HL-60 (cell line): ENCODE results near the gene TPM2.
A peak's percentile ranks its signal among the peaks of the same experiment; 100 is the strongest.

Experiments used
- DNase-seq, 2 experiments: peaks; one replicate each; pipeline ENCODE4 v3.0.0-alpha.2; 2010 to 2020; ENCODE audit warnings: low read depth in 1 of 2, low spot score in 1 of 2
- H3K27ac ChIP-seq: fragments of 250-450 bp; sonication (Bioruptor Pico); replicated peaks from 2 replicates; pipeline ENCODE4 v1.5.1; 2020; ENCODE audit warnings: mild to moderate bottlenecking, moderate library complexity
- H3K27me3 ChIP-seq: fragments of 250-450 bp; sonication (Bioruptor Pico); 2 replicates; pipeline ENCODE4 v1.5.1; 2021; ENCODE audit warnings: mild to moderate bottlenecking, moderate library complexity; ENCODE audit not compliant: insufficient read depth, poor library complexity, severe bottlenecking
- H3K4me3 ChIP-seq: replicated peaks from 2 replicates; pipeline ENCODE4 v1.5.1; 2011; ENCODE audit warnings: mild to moderate bottlenecking, control low read depth, low read length; ENCODE audit not compliant: insufficient read depth
- GABPA ChIP-seq: IDR thresholded peaks from 2 replicates; pipeline ENCODE4 v1.6.1; 2012; ENCODE audit warnings: low read depth
- POLR2AphosphoS5 ChIP-seq: IDR thresholded peaks from 2 replicates; pipeline ENCODE4 v1.6.1; 2012; ENCODE audit warnings: low read depth
- REST ChIP-seq: IDR thresholded peaks from 2 replicates; pipeline ENCODE4 v1.6.1; 2012; ENCODE audit warnings: low read depth; ENCODE audit not compliant: insufficient replicate concordance
- SPI1 ChIP-seq: IDR thresholded peaks from 2 replicates; pipeline ENCODE4 v1.6.1; 2012; ENCODE audit warnings: low read depth, mild to moderate bottlenecking, borderline replicate concordance
- TF ChIP-seq, protein P1 (sequence below): IDR thresholded peaks from one replicate; pipeline ENCODE4 v1.5.1; 2011; ENCODE audit warnings: low read length, control low read depth, inconsistent platforms; ENCODE audit not compliant: insufficient read depth

The TPM2 gene

DNA sequence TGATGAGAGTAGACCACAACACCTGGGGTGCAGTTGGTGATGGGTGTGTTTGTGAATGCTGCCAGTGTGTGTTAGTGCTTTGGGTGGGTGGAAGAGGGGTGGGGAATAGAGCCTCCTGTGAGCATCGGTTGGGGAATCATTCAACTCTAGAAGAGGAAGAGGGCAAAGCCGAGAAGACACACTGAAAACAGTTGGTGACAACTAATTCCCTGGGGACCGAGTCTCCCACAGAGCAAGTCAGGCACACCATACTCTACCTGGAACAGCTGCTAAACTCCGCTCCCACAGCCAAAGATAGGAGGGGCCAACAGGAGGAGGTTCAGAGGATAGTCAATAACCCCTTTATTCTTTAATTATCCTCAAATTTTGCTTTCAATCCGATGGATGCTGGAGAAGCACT lies 23.2 kb downstream of the TPM2 start:
- no peak for DNase-seq
- TF ChIP-seq SPI1 (no peak), GABPA (no peak), POLR2AphosphoS5 (no peak), REST (no peak)
- TF ChIP-seq, protein P1, sequence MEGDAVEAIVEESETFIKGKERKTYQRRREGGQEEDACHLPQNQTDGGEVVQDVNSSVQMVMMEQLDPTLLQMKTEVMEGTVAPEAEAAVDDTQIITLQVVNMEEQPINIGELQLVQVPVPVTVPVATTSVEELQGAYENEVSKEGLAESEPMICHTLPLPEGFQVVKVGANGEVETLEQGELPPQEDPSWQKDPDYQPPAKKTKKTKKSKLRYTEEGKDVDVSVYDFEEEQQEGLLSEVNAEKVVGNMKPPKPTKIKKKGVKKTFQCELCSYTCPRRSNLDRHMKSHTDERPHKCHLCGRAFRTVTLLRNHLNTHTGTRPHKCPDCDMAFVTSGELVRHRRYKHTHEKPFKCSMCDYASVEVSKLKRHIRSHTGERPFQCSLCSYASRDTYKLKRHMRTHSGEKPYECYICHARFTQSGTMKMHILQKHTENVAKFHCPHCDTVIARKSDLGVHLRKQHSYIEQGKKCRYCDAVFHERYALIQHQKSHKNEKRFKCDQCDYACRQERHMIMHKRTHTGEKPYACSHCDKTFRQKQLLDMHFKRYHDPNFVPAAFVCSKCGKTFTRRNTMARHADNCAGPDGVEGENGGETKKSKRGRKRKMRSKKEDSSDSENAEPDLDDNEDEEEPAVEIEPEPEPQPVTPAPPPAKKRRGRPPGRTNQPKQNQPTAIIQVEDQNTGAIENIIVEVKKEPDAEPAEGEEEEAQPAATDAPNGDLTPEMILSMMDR, result no peak
- Histone ChIP-seq H3K27ac (no peak overlapping the region), H3K4me3 (no peak overlapping the region), H3K27me3 (no peaks in the 10 kb centered on the region)

- Histone ChIP-seq H3K27me3 (no peaks in the 10 kb centered on the region), H3K4me3 (no peak overlapping the region), H3K27ac (no peak overlapping the region)
- TF ChIP-seq, protein P1, result no peak
- TF ChIP-seq POLR2AphosphoS5, result no peak
- no peak for TF ChIP-seq REST
- DNase-seq, result no peak
Measured at GRCh38 chr9:35666045-35666444, 23.7 kb downstream of the TPM2 start.

DNA sequence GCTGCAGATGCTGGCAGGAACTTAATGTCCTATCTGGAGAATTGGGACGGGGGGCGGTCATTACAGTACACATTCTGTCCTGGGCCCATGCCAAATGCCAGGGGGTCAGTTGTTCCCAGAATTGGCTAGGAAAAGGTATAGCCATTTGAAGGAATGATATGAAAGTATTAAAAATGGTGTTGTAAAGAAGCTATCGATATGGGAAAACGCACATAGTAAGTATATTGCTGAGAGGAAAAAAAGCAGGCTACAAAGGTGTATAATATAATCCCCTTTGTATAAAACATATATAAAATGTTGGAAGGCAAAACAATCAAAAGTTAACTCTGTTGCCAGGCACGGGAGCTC lies 24.3 kb downstream of the TPM2 start:
- TF ChIP-seq POLR2AphosphoS5 (no peak), GABPA (no peak), SPI1 (no peak), REST (no peak)
- TF ChIP-seq, protein P1, result no peak
- Histone ChIP-seq H3K27ac (peak overlapping the region; percentile 74), H3K27me3 (no peaks in the 10 kb centered on the region), H3K4me3 (peak overlapping the region; percentile 64)
- DNase-seq, result no peak
